Measurements from ENCODE around the gene TSPAN17. TPM values are rescaled to one million over a fixed set of nuclear protein-coding genes. Genes with fewer than 3 reads are reported as not detected.

The TSPAN17 gene
- polyA plus RNA-seq, 2 of the 4 experiments (the other 2 are of a cell fraction): 35.6 to 47.4 TPM

DNA sequence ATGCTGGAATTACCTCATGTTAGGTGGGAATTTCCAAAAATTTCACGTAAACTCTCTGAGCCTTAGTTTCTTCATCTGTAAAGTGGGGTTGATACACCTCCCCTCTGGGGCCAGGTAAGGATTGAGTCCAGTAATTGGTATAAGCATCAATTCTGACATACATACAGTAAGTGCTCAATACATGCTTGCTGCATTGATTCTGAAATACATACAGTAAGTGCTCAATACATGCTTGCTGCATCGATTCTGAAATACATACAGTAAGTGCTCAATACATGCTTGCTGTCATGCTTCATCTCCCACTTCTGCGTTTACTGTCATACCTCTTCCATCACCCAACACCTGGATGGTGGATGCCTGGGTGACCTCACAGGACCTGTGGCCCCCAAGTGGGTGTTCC, 57.1 kb downstream of the TSPAN17 start:
- H3K4me2 ChIP-seq: no peak overlapping the region
- FAIRE-seq: no peak
- ChIA-PET CTCF (no interaction called here), POLR2A (no interaction called here)
- DNase-seq (ENCODE audit: low read depth in 1 of 2, low spot score in 1 of 2): no peak
- WGBS (ENCODE audit: missing lambda C conversion rate): 29% methylated on average over 3 of the region's 3 CpGs
- no peak overlapping the region for H3K27ac ChIP-seq
- no peaks in the 10 kb centered on the region for H3K9me3 ChIP-seq
- no peak for ATAC-seq
- TF ChIP-seq BHLHE40 (IDR thresholded peaks at IDR 0.05; ENCODE audit: low read depth, low read length) (no peak), POLR2A (IDR thresholded peaks at IDR 0.05; ENCODE audit: low read length) (no peak), POLR2AphosphoS2 (conservative IDR thresholded peaks at IDR 0.05; ENCODE audit: low read length) (no peak), HOXA7 (CRISPR knock-in tag; IDR thresholded peaks at IDR 0.05) (no peak), JUN (IDR thresholded peaks at IDR 0.05) (no peak), MAFK (IDR thresholded peaks at IDR 0.05; ENCODE audit: partially characterized antibody) (no peak), RNF2 (IDR thresholded peaks at IDR 0.05; ENCODE audit: borderline replicate concordance, low read depth) (no peak), SMC3 (IDR thresholded peaks at IDR 0.05) (no peak), FOSL2 (IDR thresholded peaks at IDR 0.05) (no peak), FOSL2 (CRISPR knock-in tag; IDR thresholded peaks at IDR 0.05) (no peak), ZSCAN20 (CRISPR knock-in tag; IDR thresholded peaks at IDR 0.05) (no peak)
- TF ChIP-seq, protein P1, sequence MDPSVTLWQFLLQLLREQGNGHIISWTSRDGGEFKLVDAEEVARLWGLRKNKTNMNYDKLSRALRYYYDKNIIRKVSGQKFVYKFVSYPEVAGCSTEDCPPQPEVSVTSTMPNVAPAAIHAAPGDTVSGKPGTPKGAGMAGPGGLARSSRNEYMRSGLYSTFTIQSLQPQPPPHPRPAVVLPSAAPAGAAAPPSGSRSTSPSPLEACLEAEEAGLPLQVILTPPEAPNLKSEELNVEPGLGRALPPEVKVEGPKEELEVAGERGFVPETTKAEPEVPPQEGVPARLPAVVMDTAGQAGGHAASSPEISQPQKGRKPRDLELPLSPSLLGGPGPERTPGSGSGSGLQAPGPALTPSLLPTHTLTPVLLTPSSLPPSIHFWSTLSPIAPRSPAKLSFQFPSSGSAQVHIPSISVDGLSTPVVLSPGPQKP (IDR thresholded peaks at IDR 0.05; ENCODE audit: low read depth, low read length): no peak
- no peaks in the 10 kb centered on the region for H3K4me1 ChIP-seq
- H3K4me3 ChIP-seq: no peak overlapping the region

DNA sequence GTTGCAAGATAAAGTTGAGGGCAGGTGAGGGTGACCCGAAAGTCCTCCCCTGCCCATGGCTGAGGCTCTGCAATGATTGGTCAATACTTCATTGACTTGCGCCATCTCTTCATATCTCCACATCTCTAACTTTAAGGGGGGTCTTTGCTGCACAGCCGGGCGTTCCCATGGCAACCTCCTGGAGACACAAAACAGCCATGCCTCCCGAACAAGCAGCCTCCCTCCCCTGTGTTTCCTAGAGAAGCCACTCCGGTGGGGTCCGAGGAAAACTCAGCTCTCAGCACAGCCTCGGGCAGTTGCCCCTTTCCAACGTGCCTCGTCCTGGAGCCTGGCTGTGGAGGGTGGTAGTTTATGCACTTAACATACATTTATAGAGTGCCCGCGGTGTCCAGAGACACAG, 57.5 kb downstream of the TSPAN17 start:
- DNase-seq (ENCODE audit: low read depth in 1 of 2, low spot score in 1 of 2): no peak
- H3K4me2 ChIP-seq: no peak overlapping the region
- no peak for ATAC-seq
- 34% methylated on average over 12 of the region's 12 CpGs for WGBS (ENCODE audit: missing lambda C conversion rate)
- TF ChIP-seq RFX5 (IDR thresholded peaks at IDR 0.05) (peak; percentile 75; the same call in 1 of the 2 replicates), ZNF302 (CRISPR knock-in tag; IDR thresholded peaks at IDR 0.05) (no peak)
- TF ChIP-seq, protein P2, sequence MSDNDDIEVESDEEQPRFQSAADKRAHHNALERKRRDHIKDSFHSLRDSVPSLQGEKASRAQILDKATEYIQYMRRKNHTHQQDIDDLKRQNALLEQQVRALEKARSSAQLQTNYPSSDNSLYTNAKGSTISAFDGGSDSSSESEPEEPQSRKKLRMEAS (IDR thresholded peaks at IDR 0.05): no peak
- no peak overlapping the region for H3K27ac ChIP-seq
- H3K4me1 ChIP-seq: no peaks in the 10 kb centered on the region
- POLR2A ChIA-PET: no interaction called here
- H3K4me3 ChIP-seq: no peak overlapping the region
- H3K9me3 ChIP-seq: no peaks in the 10 kb centered on the region
- CTCF ChIA-PET: no interaction called here
- no peak for FAIRE-seq

Small RNA genes lying within 50 kb of the gene (small RNA-seq; reads per million reads assigned to genes)
- gene MIR4281: 0 reads per million in 6 experiments

Other genes with a start within 250 kb of the TSPAN17 start
- 30.9 and 47.4 TPM in 2 replicates for gene CLTB, start 230.9 kb upstream of the TSPAN17 start, polyA plus RNA-seq (2011; rRNA removed)
- 42.2 to 49.8 TPM (median 44.1 TPM) in 3 replicates for gene CLTB, start 230.9 kb upstream of the TSPAN17 start, polyA plus RNA-seq (2017; fragmentation: RNase III; extraction: RNeasy Plus Mini Kit Qiagen cat#74134 plus additional on column Dnase treatment)
- 90.3 and 90.6 TPM in 2 replicates for gene FAF2, start 199.1 kb upstream of the TSPAN17 start, polyA plus RNA-seq (2011; rRNA removed)
- gene FAF2, start 199.1 kb upstream of the TSPAN17 start, polyA plus RNA-seq (2017; fragmentation: RNase III; extraction: RNeasy Plus Mini Kit Qiagen cat#74134 plus additional on column Dnase treatment): 42.4 to 43.6 TPM (median 42.5 TPM) in 3 replicates
- 9.2 and 9.9 TPM in 2 replicates for gene RNF44, start 110.1 kb upstream of the TSPAN17 start, polyA plus RNA-seq (2011; rRNA removed)
- 30.4 to 35.8 TPM (median 32.7 TPM) in 3 replicates for gene RNF44, start 110.1 kb upstream of the TSPAN17 start, polyA plus RNA-seq (2017; fragmentation: RNase III; extraction: RNeasy Plus Mini Kit Qiagen cat#74134 plus additional on column Dnase treatment)
- 0.08 and 0.09 TPM in 2 replicates for gene CDHR2, start 98.1 kb upstream of the TSPAN17 start, polyA plus RNA-seq (2011; rRNA removed)
- gene CDHR2, start 98.1 kb upstream of the TSPAN17 start, polyA plus RNA-seq (2017; fragmentation: RNase III; extraction: RNeasy Plus Mini Kit Qiagen cat#74134 plus additional on column Dnase treatment): not detected in 3 replicates
- gene GPRIN1, start 37.3 kb upstream of the TSPAN17 start, polyA plus RNA-seq (2011; rRNA removed): 3.1 and 4.2 TPM in 2 replicates
- 6.1 to 6.7 TPM (median 6.4 TPM) in 3 replicates for gene GPRIN1, start 37.3 kb upstream of the TSPAN17 start, polyA plus RNA-seq (2017; fragmentation: RNase III; extraction: RNeasy Plus Mini Kit Qiagen cat#74134 plus additional on column Dnase treatment)
- 0.26 and 0.37 TPM in 2 replicates for gene SNCB, start 16.9 kb upstream of the TSPAN17 start, polyA plus RNA-seq (2011; rRNA removed)
- 0.65 to 1.2 TPM (median 0.74 TPM) in 3 replicates for gene SNCB, start 16.9 kb upstream of the TSPAN17 start, polyA plus RNA-seq (2017; fragmentation: RNase III; extraction: RNeasy Plus Mini Kit Qiagen cat#74134 plus additional on column Dnase treatment)
- not detected in 2 replicates for gene EIF4E1B, start 16.8 kb upstream of the TSPAN17 start, polyA plus RNA-seq (2011; rRNA removed)
- gene EIF4E1B, start 16.8 kb upstream of the TSPAN17 start, polyA plus RNA-seq (2017; fragmentation: RNase III; extraction: RNeasy Plus Mini Kit Qiagen cat#74134 plus additional on column Dnase treatment): not detected in 3 replicates
- gene UNC5A, start 163.1 kb downstream of the TSPAN17 start, polyA plus RNA-seq (2011; rRNA removed): 0.03 TPM in 2 replicates
- gene UNC5A, start 163.1 kb downstream of the TSPAN17 start, polyA plus RNA-seq (2017; fragmentation: RNase III; extraction: RNeasy Plus Mini Kit Qiagen cat#74134 plus additional on column Dnase treatment): 0.07 to 0.17 TPM (median 0.14 TPM) in 3 replicates